HCT116 (cell line): ENCODE measurements around the gene BAHCC1. TPM values are rescaled to one million over a fixed set of nuclear protein-coding genes. Genes with fewer than 3 reads are reported as not detected.
A peak's percentile ranks its signal among the peaks of the same experiment; 100 is the strongest.

Experiments
- ATAC-seq: fragments of 200-7000 bp; cut with Tn5 transposase; 2 replicates; pipeline ENCODE4 v1.9.1; 2020; ENCODE audit warnings: mild to moderate bottlenecking, moderate library complexity
- BruUV-seq: library from RNA; stranded (reverse); fragments of 400-500 nt; replicated peaks from 2 replicates; lab custom pipeline; 2021; lab: Mats Ljungman, UMichigan
- CTCF ChIA-PET: fragments of 300-600 bp; sonication (Branson Sonifier 250); formaldehyde crosslinking; loops from one replicate; lab custom pipeline; 2021; ENCODE audit warnings: antibody characterized with exemption; lab: Charles Lee
- POLR2A ChIA-PET: fragments of 300-600, 350-600 bp; sonication (Branson Sonifier 250); formaldehyde crosslinking; loops from one replicate; lab custom pipeline; 2021; ENCODE audit warnings: antibody characterized with exemption; lab: Charles Lee
- RAD21 ChIA-PET, 2 experiments: fragments of 300-600 bp; sonication (Branson Sonifier 250); formaldehyde crosslinking; loops; one replicate each; lab custom pipeline; 2023; ENCODE audit warnings: low total read pairs in 2 of 2; ENCODE audit not compliant: uncharacterized antibody in 2 of 2, unreplicated experiment in 2 of 2, low non-redundant PET in 1 of 2; lab: Charles Lee
- DNase-seq: peaks from one replicate; pipeline ENCODE4 v3.0.0-alpha.2; 2010; ENCODE audit warnings: low read depth, low spot score
- H2AFZ ChIP-seq: fragments of 200-600 bp; shearing (Covaris generic), sonication (generic); 2 replicates; pipeline ENCODE4 v1.6.1; 2017; ENCODE audit warnings: low read depth, mixed run types, mixed read lengths, antibody characterized with exemption, low read length; ENCODE audit not compliant: poor library complexity, severe bottlenecking
- H3K27ac ChIP-seq: 2 replicates; pipeline ENCODE4 v1.5.1; 2012; ENCODE audit warnings: low read depth, low read length
- H3K27me3 ChIP-seq: fragments of 200-600 bp; sonication (generic); 2 replicates; pipeline ENCODE4 v1.6.1; 2016; ENCODE audit warnings: mixed run types, low read length, mixed read lengths; ENCODE audit not compliant: insufficient read depth
- H3K36me3 ChIP-seq, 2 experiments: fragments of 200-500 bp in 1 of 2; fragments of 200-600 bp in 1 of 2; sonication (Bioruptor generic) in 1 of 2; sonication (generic) in 1 of 2; 2 replicates each; pipeline versions ENCODE4 v1.5.1 to v1.6.1; 2014 to 2016; ENCODE audit warnings: low read length in 2 of 2, inconsistent platforms in 1 of 2, mixed read lengths in 1 of 2, mixed run types in 1 of 2; ENCODE audit not compliant: insufficient read depth in 2 of 2, control insufficient read depth in 1 of 2
- H3K4me1 ChIP-seq, 2 experiments: fragments of 200-600 bp in 1 of 2; sonication (generic) in 1 of 2; 2 replicates each; pipeline versions ENCODE4 v1.5.1 to v1.6.1; 2012 to 2017; ENCODE audit warnings: low read length in 2 of 2, inconsistent platforms in 1 of 2, mild to moderate bottlenecking in 1 of 2, mixed read lengths in 1 of 2, mixed run types in 1 of 2, moderate library complexity in 1 of 2; ENCODE audit not compliant: insufficient read depth in 2 of 2, control insufficient read depth in 1 of 2
- H3K4me2 ChIP-seq: fragments of 200-600 bp; sonication (generic); 2 replicates; pipeline ENCODE4 v1.6.1; 2017; ENCODE audit warnings: mixed run types, low read length, mixed read lengths
- H3K4me3 ChIP-seq, 2 experiments: fragments of 200-600 bp in 1 of 2; sonication (generic) in 1 of 2; replicated peaks in 1 of 2; 2 replicates each; pipeline ENCODE4 v1.5.1; 2011 to 2016; ENCODE audit warnings: low read length in 2 of 2, control low read depth in 1 of 2, low read depth in 1 of 2, mild to moderate bottlenecking in 1 of 2, mixed read lengths in 1 of 2, mixed run types in 1 of 2
- H3K79me2 ChIP-seq: fragments of 200-600 bp; sonication (generic); 2 replicates; pipeline ENCODE4 v1.6.1; 2017; ENCODE audit warnings: mild to moderate bottlenecking, mixed run types, low read length, moderate library complexity, mixed read lengths; ENCODE audit not compliant: insufficient read depth
- H3K9ac ChIP-seq: fragments of 200-600 bp; sonication (generic); 2 replicates; pipeline ENCODE4 v1.6.1; 2016; ENCODE audit warnings: low read length, mixed read lengths
- H3K9me2 ChIP-seq: fragments of 200-600 bp; sonication (generic), shearing (Covaris generic); 2 replicates; pipeline ENCODE4 v1.6.1; 2017; ENCODE audit warnings: mixed run types, mild to moderate bottlenecking, moderate library complexity; ENCODE audit not compliant: insufficient read depth
- H3K9me3 ChIP-seq, 2 experiments: fragments of 200-500 bp in 1 of 2; fragments of 200-600 bp in 1 of 2; sonication (Bioruptor generic) in 1 of 2; sonication (generic) in 1 of 2; 2 replicates each; pipeline ENCODE4 v1.6.1; 2014 to 2017; ENCODE audit warnings: low read length in 2 of 2, mixed read lengths in 2 of 2, inconsistent platforms in 1 of 2, low read depth in 1 of 2, mild to moderate bottlenecking in 1 of 2, mixed run types in 1 of 2, moderate library complexity in 1 of 2; ENCODE audit not compliant: control insufficient read depth in 1 of 2, insufficient read depth in 1 of 2
- H4K20me1 ChIP-seq: fragments of 200-600 bp; sonication (generic), shearing (Covaris generic); 2 replicates; pipeline ENCODE4 v1.6.1; 2017; ENCODE audit warnings: mixed run types, mild to moderate bottlenecking, moderate library complexity; ENCODE audit not compliant: insufficient read depth
- EZH2phosphoT487 ChIP-seq: fragments of 200-600 bp; IDR thresholded peaks from 2 replicates; pipeline ENCODE4 v1.6.1; 2018; ENCODE audit warnings: antibody characterized with exemption, borderline replicate concordance
- FOSL1 ChIP-seq: IDR thresholded peaks from 2 replicates; pipeline ENCODE4 v1.6.1; 2012; ENCODE audit warnings: low read depth
- POLR2A ChIP-seq: IDR thresholded peaks from 2 replicates; pipeline ENCODE4 v1.7.0; 2011; ENCODE audit warnings: borderline replicate concordance; ENCODE audit not compliant: insufficient read depth, insufficient read length; ENCODE audit errors: extremely low read depth
- SP1 ChIP-seq: IDR thresholded peaks from 2 replicates; pipeline ENCODE4 v1.6.1; 2012; ENCODE audit warnings: low read depth
- SRF ChIP-seq: IDR thresholded peaks from 2 replicates; pipeline ENCODE4 v1.6.1; 2012; ENCODE audit warnings: low read depth
- TCF7L2 ChIP-seq: IDR thresholded peaks from 2 replicates; pipeline ENCODE4 v1.7.0; 2011; ENCODE audit warnings: borderline replicate concordance, inconsistent platforms; ENCODE audit not compliant: insufficient read depth, insufficient read length; ENCODE audit errors: extremely low read depth
- ZFX ChIP-seq: fragments of 450-650 bp; IDR thresholded peaks from 2 replicates; pipeline ENCODE4 v1.6.1; 2017
- ZNF274 ChIP-seq: fragments of 200-500 bp; sonication (Bioruptor generic); IDR thresholded peaks from 2 replicates; pipeline ENCODE4 v1.6.1; 2014; ENCODE audit warnings: mild to moderate bottlenecking, low read depth, low read length, inconsistent platforms
- intact Hi-C: fragments of 100-400 bp; cut with micrococcal nuclease; formaldehyde crosslinking; loops from 2 replicates; pipeline ENCODE4 v1.10.0; 2022
- total RNA-seq: library from RNA; stranded (reverse); gene quantifications from one replicate; pipeline ENCODE4 v1.2.1, GENCODE V29; 2021; ENCODE audit not compliant: unreplicated experiment

The BAHCC1 gene
- total RNA-seq, 1 experiment from 2014 or later: 45.2 TPM

DNA sequence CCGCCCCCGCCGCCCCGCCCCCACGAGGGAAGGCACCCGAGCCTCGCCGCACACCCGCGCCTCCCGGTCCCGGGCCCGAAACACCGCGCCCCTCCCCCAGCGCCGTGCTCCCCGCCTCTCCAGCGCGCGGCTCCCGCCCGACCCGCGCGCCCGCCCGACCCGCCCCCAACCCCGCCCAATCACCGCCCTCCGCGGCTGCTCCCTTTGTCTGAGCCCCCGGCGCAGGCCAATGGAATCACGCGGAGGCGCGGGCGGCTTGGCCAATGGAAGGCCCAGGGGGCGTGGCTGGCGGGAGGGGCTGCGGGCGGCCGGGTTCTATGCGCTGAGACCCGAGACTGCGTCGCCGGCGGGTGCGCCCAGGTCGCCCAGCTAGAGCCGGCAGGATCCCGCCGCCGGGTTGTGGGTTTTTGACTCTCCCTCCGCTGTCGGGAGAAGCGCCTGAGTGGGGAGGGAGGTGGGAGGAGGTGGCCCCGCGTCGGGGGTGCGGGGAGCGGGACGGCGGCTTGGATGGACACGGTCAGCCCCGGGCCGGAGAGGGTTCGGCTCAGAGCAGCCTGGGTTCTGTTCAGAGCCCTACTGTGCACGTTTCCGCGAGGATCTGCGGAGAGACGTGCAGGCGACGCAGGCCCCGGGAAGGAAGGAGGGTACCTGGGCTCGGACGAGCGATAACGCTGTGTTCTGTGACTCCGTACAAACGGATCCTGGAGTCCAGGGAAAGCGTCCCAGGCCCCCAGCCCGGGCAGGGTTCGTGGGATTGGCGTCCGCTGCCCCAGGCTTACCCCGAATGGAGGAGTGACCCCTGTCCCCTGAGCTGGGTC, 49.0 kb upstream of the BAHCC1 start (continued):
- no peak for TF ChIP-seq FOSL1
- TF ChIP-seq TCF7L2: peak; percentile 42
- TF ChIP-seq SP1: peak; percentile 81
- TF ChIP-seq EZH2phosphoT487: no peak

DNA sequence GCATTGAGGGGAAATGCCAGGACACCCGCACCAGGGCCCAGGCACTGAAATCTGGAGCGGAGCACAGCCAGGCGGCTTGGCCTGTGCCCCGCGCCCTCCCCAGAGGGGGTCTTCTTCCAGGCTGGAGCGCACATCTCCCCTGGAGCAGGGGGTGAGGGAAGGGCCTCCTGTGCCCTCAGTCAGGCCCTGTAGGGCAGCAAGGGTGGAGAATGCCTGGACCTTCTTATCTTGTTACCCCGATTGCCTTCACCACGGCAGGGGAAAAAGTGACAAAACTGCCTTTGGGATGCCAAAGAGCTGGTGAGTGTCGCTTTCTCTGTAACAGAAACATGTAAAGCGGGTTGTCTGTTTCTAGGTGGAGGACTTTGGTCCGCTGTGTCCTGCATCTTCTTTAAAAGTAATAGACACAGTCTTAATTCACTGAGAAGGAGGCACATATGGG, 48.3 kb upstream of the BAHCC1 start:
- CTCF ChIA-PET: no interaction called here
- Histone ChIP-seq H3K4me3 (peak overlapping the region; percentile 75 to 77), H3K27ac (peak overlapping the region; percentile 67; the same call in 1 of the 2 replicates)

More for the DNA sequence above, 48.3 kb upstream of the BAHCC1 start:
- Histone ChIP-seq H3K4me2 (peak overlapping the region; percentile 98), H4K20me1 (no peaks in the 10 kb centered on the region), H3K9me3 (no peaks in the 10 kb centered on the region), H3K36me3 (no peaks in the 10 kb centered on the region; a peak in 1 of 4 replicates), H3K9ac (peak overlapping the region; percentile 85), H2AFZ (no peak overlapping the region), H3K79me2 (peaks cover 36% of the 10 kb centered on the region), H3K9me2 (no peaks in the 10 kb centered on the region), H3K4me1 (peaks cover 38 to 64% of the 10 kb centered on the region in 2 experiments), H3K27me3 (no peaks in the 10 kb centered on the region)
- POLR2A ChIA-PET: interaction anchor here (1.1 kb wide), 2 partner anchors 18 to 30 kb away, joined by 3 to 4 read pairs; no protein-coding TSS in a partner anchor
- no peak for ATAC-seq
- TF ChIP-seq ZFX (0 out of 2 replicates have a peak, but pooled peaks have one; percentile 16), SRF (no peak), POLR2A (no peak), ZNF274 (no peak)
- intact Hi-C loops: loop anchor here (2.0 kb wide), 2 partner anchors 18 to 48 kb away; partner anchors contain the start of gene BAHCC1
- RAD21 ChIA-PET: no interaction called here
- DNase-seq: no peak
- no TSS peak for BruUV-seq
